Muscle of arm (tissue), 12 donors: ENCODE measurements around the gene GNG7. TPM values are rescaled to one million over a fixed set of nuclear protein-coding genes. Genes with fewer than 3 reads are reported as not detected.
"Not testable (repeated sequence)": the region's sequence is repeated elsewhere in the genome, so short reads cannot be mapped to it uniquely, and the experiment has no call there.

ENCODE experiments used
- DNase-seq: peaks from one replicate; pipeline ENCODE4 v3.0.0-alpha.2; 2013
- polyA plus RNA-seq, 12 donors: library from polyadenylated mRNA; unstranded; fragments of 120-200 nt; gene quantifications; one replicate each; pipeline ENCODE4 v1.2.1, GENCODE V29; 2013; ENCODE audit not compliant: insufficient read length in 12 of 12

Gene GNG7
- polyA plus RNA-seq, 12 donors = 1.4 to 4.5 (median 2.5) TPM; not detected in 1

- no peak for DNase-seq
Observed at GRCh38 chr19:2714531-2715269, 12.2 kb upstream of the GNG7 start.

GRCh38 chr19:2714102-2714501 lies 11.6 kb upstream of the GNG7 start:
- DNase-seq = not testable (repeated sequence)

GRCh38 chr19:2713170-2713569 lies 10.7 kb upstream of the GNG7 start:
- DNase-seq = not testable (repeated sequence)

- no peak for DNase-seq
Observed at GRCh38 chr19:2711875-2712205, 9.3 kb upstream of the GNG7 start.

GRCh38 chr19:2711172-2711874 lies 8.8 kb upstream of the GNG7 start:
- no peak for DNase-seq

GRCh38 chr19:2706251-2706650 lies 3.8 kb upstream of the GNG7 start:
- no peak for DNase-seq

GRCh38 chr19:2703691-2704216 lies 1.3 kb upstream of the GNG7 start:
- DNase-seq = no peak

GRCh38 chr19:2703077-2703437 lies 563 bp upstream of the GNG7 start:
- no peak for DNase-seq

GRCh38 chr19:2701361-2702169 lies 929 bp downstream of the GNG7 start:
- no peak for DNase-seq

GRCh38 chr19:2700660-2701360 lies 1.7 kb downstream of the GNG7 start:
- no peak for DNase-seq

GRCh38 chr19:2699413-2700140 lies 2.9 kb downstream of the GNG7 start:
- no peak for DNase-seq

- no peak for DNase-seq
Observed at GRCh38 chr19:2694196-2694595, 8.3 kb downstream of the GNG7 start.

- DNase-seq = no peak
Observed at GRCh38 chr19:2693492-2694160, 8.9 kb downstream of the GNG7 start.

- no peak for DNase-seq
Observed at GRCh38 chr19:2691951-2692350, 10.5 kb downstream of the GNG7 start.

GRCh38 chr19:2690856-2691255 lies 11.6 kb downstream of the GNG7 start:
- DNase-seq = no peak

- no peak for DNase-seq
Observed at GRCh38 chr19:2686360-2686759, 16.1 kb downstream of the GNG7 start.

- no peak for DNase-seq
Observed at GRCh38 chr19:2685204-2685704, 17.2 kb downstream of the GNG7 start.

- DNase-seq = no peak
Observed at GRCh38 chr19:2683430-2684003, 19.0 kb downstream of the GNG7 start.

- DNase-seq = no peak
Observed at GRCh38 chr19:2680808-2681207, 21.7 kb downstream of the GNG7 start.

- DNase-seq = no peak
Observed at GRCh38 chr19:2679439-2679838, 23.1 kb downstream of the GNG7 start.
